Right lobe of liver (tissue), 6 donors: Measurements from ENCODE around the gene MYO1C. TPM values are rescaled to one million over a fixed set of nuclear protein-coding genes. Genes with fewer than 3 reads are reported as not detected.

Source experiments
- ATAC-seq, 4 donors: fragments of 200-7000 bp; cut with Tn5 transposase; one replicate each; pipeline ENCODE4 v1.9.1; 2020; ENCODE audit warnings: mild to moderate bottlenecking in 4 of 4, moderate library complexity in 4 of 4
- DNase-seq, 3 donors: peaks; one replicate each; pipeline ENCODE4 v3.0.0-alpha.2; 2020
- H3K27ac ChIP-seq, 3 donors: fragments of 200-600 bp; one replicate each; pipeline ENCODE4 v1.8.0; 2022
- H3K27me3 ChIP-seq, 2 donors: fragments of 200-600 bp; one replicate each; pipeline ENCODE4 v1.8.0; 2022
- H3K36me3 ChIP-seq, 4 donors: fragments of 200-600 bp; sonication (generic) in 1 of 4; one replicate each; pipeline versions ENCODE4 v1.5.1 to v1.8.0; 2017 to 2022; ENCODE audit warnings: control low read depth in 1 of 4
- H3K4me1 ChIP-seq, 4 donors: fragments of 200-600 bp; sonication (generic) in 1 of 4; one replicate each; pipeline versions ENCODE4 v1.5.1 to v1.8.0; 2017 to 2022; ENCODE audit warnings: control low read depth in 1 of 4
- H3K4me3 ChIP-seq, 3 donors: fragments of 200-600 bp; one replicate each; pipeline ENCODE4 v1.8.0; 2022
- H3K9me3 ChIP-seq, 4 donors: fragments of 200-600 bp; sonication (generic) in 1 of 4; one replicate each; pipeline versions ENCODE4 v1.5.1 to v1.8.0; 2017 to 2022; ENCODE audit warnings: control low read depth in 1 of 4
- POLR2A ChIP-seq: fragments of 450-650 bp; IDR thresholded peaks from one replicate; pipeline ENCODE4 v1.6.1; 2017; ENCODE audit warnings: antibody characterized with exemption, mild to moderate bottlenecking
- WGBS: methylation state at CpG from one replicate; pipeline ENCODE4 v1.1.6; 2018; ENCODE audit warnings: low coverage, low lambda C conversion rate; ENCODE audit not compliant: insufficient coverage; ENCODE audit errors: missing lambda C conversion rate; 5-methylcytosine and 5-hydroxymethylcytosine counted together
- intact Hi-C, 2 donors: fragments of 100-400 bp; cut with DNase I; formaldehyde crosslinking; loops; one replicate each; pipeline versions ENCODE4 v1.11.2 to v1.14.1; 2022
- total RNA-seq, 6 experiments: library from RNA; depleted of rRNA in 2 of 6; stranded (reverse); fragments of >200 nt in 2 of 6; fragmentation: NEBNext Ultra II Directional in 3 of 6; extraction: Animal tissue kit (Norgen Biotek cat#: 25700) in 3 of 6; gene quantifications; one replicate each; pipeline versions ENCODE4 v1.1.0 to v1.2.4, GENCODE V29; 2016 to 2023
- TF ChIP-seq, protein P1 (sequence below), 4 donors: fragments of 200-600 bp in 3 of 4; fragments of 450-650 bp in 1 of 4; IDR thresholded peaks; one replicate each; pipeline versions ENCODE4 v1.5.1 to v1.8.0; 2016 to 2022; ENCODE audit warnings: antibody characterized with exemption in 4 of 4, mild to moderate bottlenecking in 2 of 4
- donor health status: DM: no; HTN: yes; CAD: no.
- donor health status: DM: no; HTN: no; CAD: no.
- donor health status: DM: no; HTN: no; CAD: no.
- donor health status: DM: no; HTN: yes; CAD: no.
- donor health status: DM: no; HTN: yes; CAD: no.

The MYO1C gene
- total RNA-seq, 6 experiments from 2014 or later: 56.6 to 94.7 (median 68.3) TPM

- Histone ChIP-seq H3K4me1 (peaks cover 0 to 16% (median 3%) of the 10 kb centered on the region in 4 donors), H3K9me3 (no peaks in the 10 kb centered on the region), H3K36me3 (peaks cover 0 to 18% (median 16%) of the 10 kb centered on the region in 4 donors), H3K27me3 (no peaks in the 10 kb centered on the region), H3K4me3 (no peak overlapping the region), H3K27ac (no peak overlapping the region)
- no peak for TF ChIP-seq POLR2A
- TF ChIP-seq, protein P1, sequence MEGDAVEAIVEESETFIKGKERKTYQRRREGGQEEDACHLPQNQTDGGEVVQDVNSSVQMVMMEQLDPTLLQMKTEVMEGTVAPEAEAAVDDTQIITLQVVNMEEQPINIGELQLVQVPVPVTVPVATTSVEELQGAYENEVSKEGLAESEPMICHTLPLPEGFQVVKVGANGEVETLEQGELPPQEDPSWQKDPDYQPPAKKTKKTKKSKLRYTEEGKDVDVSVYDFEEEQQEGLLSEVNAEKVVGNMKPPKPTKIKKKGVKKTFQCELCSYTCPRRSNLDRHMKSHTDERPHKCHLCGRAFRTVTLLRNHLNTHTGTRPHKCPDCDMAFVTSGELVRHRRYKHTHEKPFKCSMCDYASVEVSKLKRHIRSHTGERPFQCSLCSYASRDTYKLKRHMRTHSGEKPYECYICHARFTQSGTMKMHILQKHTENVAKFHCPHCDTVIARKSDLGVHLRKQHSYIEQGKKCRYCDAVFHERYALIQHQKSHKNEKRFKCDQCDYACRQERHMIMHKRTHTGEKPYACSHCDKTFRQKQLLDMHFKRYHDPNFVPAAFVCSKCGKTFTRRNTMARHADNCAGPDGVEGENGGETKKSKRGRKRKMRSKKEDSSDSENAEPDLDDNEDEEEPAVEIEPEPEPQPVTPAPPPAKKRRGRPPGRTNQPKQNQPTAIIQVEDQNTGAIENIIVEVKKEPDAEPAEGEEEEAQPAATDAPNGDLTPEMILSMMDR (IDR thresholded peaks at IDR 0.05): no peak
- ATAC-seq (peak in 3 of 4 donors; percentile 44 to 56 (median 44)), DNase-seq (no peak)
- intact Hi-C loops: no loop called here
- WGBS: 92% methylated on average over 2 of the region's 3 CpGs
These were observed 58.3 kb downstream of the MYO1C start for GRCh38 chr17:1434150-1434549.

DNA sequence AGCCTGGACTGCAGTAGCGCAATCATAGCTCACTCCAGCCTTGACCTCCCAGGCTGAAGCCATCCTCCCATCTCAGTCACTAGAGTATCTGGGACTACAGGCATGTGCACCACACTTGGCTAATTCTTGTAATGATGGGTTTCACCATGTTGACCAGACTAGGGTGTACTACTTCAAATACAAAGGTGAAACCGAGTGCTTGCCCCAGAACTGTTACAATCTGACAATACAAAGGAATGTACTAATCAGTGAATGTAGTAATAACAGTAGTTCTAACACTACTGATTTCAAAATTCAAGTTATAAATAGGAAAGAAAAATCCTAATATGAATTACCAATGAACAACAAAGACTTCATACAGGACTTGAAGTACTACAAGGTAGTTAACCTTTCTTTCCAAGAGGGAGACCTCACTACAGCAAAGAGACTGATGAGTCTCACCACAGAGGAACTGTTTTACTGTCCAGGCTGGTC, 60.8 kb downstream of the MYO1C start:
- H3K9me3 ChIP-seq: no peaks in the 10 kb centered on the region
- ATAC-seq (no peak), DNase-seq (no peak)
- peaks cover 0 to 4% (median 0%) of the 10 kb centered on the region in 4 donors for H3K4me1 ChIP-seq
- intact Hi-C loops: no loop called here
- no peaks in the 10 kb centered on the region for H3K27me3 ChIP-seq
- peaks cover 0 to 18% (median 13%) of the 10 kb centered on the region in 4 donors for H3K36me3 ChIP-seq
- no peak overlapping the region for H3K4me3 ChIP-seq
- H3K27ac ChIP-seq: no peak overlapping the region
- 77% methylated on average over 2 of the region's 2 CpGs for WGBS
- no peak for TF ChIP-seq POLR2A
- TF ChIP-seq, protein P1 (IDR thresholded peaks at IDR 0.05): no peak

- ATAC-seq (no peak), DNase-seq (no peak)
- TF ChIP-seq, protein P1 (IDR thresholded peaks at IDR 0.05): no peak
- TF ChIP-seq POLR2A: no peak
- Histone ChIP-seq H3K36me3 (peaks cover 6 to 37% (median 13%) of the 10 kb centered on the region in 4 donors), H3K9me3 (no peaks in the 10 kb centered on the region), H3K4me1 (no peaks in the 10 kb centered on the region), H3K27me3 (no peaks in the 10 kb centered on the region), H3K27ac (no peak overlapping the region), H3K4me3 (no peak overlapping the region)
- intact Hi-C loops: no loop called here
- WGBS: 88% methylated on average over 9 of the region's 10 CpGs
These were observed 68.9 kb downstream of the MYO1C start for GRCh38 chr17:1423456-1424135.

DNA sequence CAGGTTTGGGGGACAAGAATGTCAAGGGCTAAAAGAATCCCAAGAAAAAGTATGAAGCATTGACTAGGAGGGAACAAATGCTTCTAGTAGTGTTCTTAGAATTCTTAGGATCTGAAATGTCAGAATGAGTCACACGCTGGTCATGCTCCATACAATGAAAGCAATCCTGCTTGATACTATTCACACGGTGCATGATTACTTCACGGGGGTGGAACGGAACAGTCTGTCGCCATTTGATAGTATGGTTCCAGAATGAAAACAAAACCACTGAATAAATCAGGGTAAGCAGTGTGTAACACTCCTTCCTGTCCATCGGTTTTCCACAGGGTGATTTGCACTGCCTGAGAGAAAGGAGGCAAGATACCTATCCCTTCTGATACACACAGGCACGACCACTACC, 69.6 kb downstream of the MYO1C start:
- TF ChIP-seq, protein P1 (IDR thresholded peaks at IDR 0.05): no peak
- no peak for TF ChIP-seq POLR2A
- peaks cover 7 to 37% (median 13%) of the 10 kb centered on the region in 4 donors for H3K36me3 ChIP-seq
- peak; percentile 10 to 73 (median 46) for ATAC-seq
- no peak for DNase-seq
- no peaks in the 10 kb centered on the region for H3K27me3 ChIP-seq
- no peaks in the 10 kb centered on the region for H3K4me1 ChIP-seq
- 81% methylated on average over 7 of the region's 7 CpGs for WGBS
- no peak overlapping the region for H3K4me3 ChIP-seq
- H3K9me3 ChIP-seq: no peaks in the 10 kb centered on the region
- H3K27ac ChIP-seq: no peak overlapping the region
- intact Hi-C loops: no loop called here
